ENCODE measurements around the gene MCTP2.

GRCh38 chr15:94231723-94232468 is 535 bp downstream of the MCTP2 start:
- TF ChIP-seq CTCF (IDR thresholded peaks at IDR 0.05) (no peak), POLR2A (IDR thresholded peaks at IDR 0.05) (no peak)
